SKM-1 (cell line): ENCODE data around the gene CACNA2D4.

Source experiments
- DNase-seq: peaks from one replicate; lab custom pipeline; 2025; ENCODE audit not compliant: unreplicated experiment; lab: John Stamatoyannopoulos, UW

CACNA2D4 gene

GRCh38 chr12:1917172-1918070 lies 1.0 kb downstream of the CACNA2D4 start:
- peak; percentile 6 for DNase-seq

GRCh38 chr12:1916371-1917171 lies 1.9 kb downstream of the CACNA2D4 start:
- no peak for DNase-seq

- DNase-seq: no peak
Measured at GRCh38 chr12:1915082-1915968, 3.1 kb downstream of the CACNA2D4 start.

- no peak for DNase-seq
Measured at GRCh38 chr12:1914114-1914911, 4.1 kb downstream of the CACNA2D4 start.

- DNase-seq: no peak
Measured at GRCh38 chr12:1913377-1914113, 4.9 kb downstream of the CACNA2D4 start.

GRCh38 chr12:1912580-1913376 lies 5.7 kb downstream of the CACNA2D4 start:
- DNase-seq: no peak

- DNase-seq: no peak
Measured at GRCh38 chr12:1911598-1912575, 6.6 kb downstream of the CACNA2D4 start.

- DNase-seq: no peak
Measured at GRCh38 chr12:1910468-1910867, 8.0 kb downstream of the CACNA2D4 start.

- DNase-seq: no peak
Measured at GRCh38 chr12:1908758-1909157, 9.7 kb downstream of the CACNA2D4 start.

GRCh38 chr12:1907652-1908611 lies 10.5 kb downstream of the CACNA2D4 start:
- DNase-seq: no peak

GRCh38 chr12:1906579-1906978 lies 11.9 kb downstream of the CACNA2D4 start:
- no peak for DNase-seq

GRCh38 chr12:1904875-1905274 lies 13.6 kb downstream of the CACNA2D4 start:
- no peak for DNase-seq

GRCh38 chr12:1896964-1897363 lies 21.5 kb downstream of the CACNA2D4 start:
- no peak for DNase-seq

GRCh38 chr12:1890810-1891209 lies 27.6 kb downstream of the CACNA2D4 start:
- DNase-seq: no peak

GRCh38 chr12:1890119-1890703 lies 28.2 kb downstream of the CACNA2D4 start:
- no peak for DNase-seq

GRCh38 chr12:1888923-1889322 lies 29.5 kb downstream of the CACNA2D4 start:
- no peak for DNase-seq
